DND-41 (cell line): ENCODE data around the gene ZNF608.

ENCODE experiments used
- CTCF ChIP-seq: IDR thresholded peaks from 2 replicates; pipeline ENCODE4 v1.5.1; 2012; ENCODE audit warnings: borderline replicate concordance, low read length, moderate library complexity, mild to moderate bottlenecking; ENCODE audit not compliant: poor library complexity, severe bottlenecking; ENCODE audit errors: extremely low read depth
- EZH2 ChIP-seq: IDR thresholded peaks from 3 replicates; pipeline ENCODE4 v1.6.1; 2012; ENCODE audit warnings: borderline replicate concordance, low read depth, mild to moderate bottlenecking, moderate library complexity, low read length, inconsistent platforms; ENCODE audit not compliant: severe bottlenecking

GRCh38 chr5:124703995-124704394, 42.4 kb downstream of the ZNF608 start:
- TF ChIP-seq CTCF (no peak), EZH2 (no peak)
